ENCODE results near the gene VPS41. TPM values are rescaled to one million over a fixed set of nuclear protein-coding genes. Genes with fewer than 3 reads are reported as not detected.
"Not testable (repeated sequence)": the region's sequence is repeated elsewhere in the genome, so short reads cannot be mapped to it uniquely, and the experiment has no call there.

The VPS41 gene
- total RNA-seq: 47.6 and 56.2 TPM in 2 replicates

- peak; percentile 51 for DNase-seq (ENCODE audit: low read depth)
- Histone ChIP-seq H3K36me3 (ENCODE audit: control insufficient read depth, insufficient read depth, low read length) (no peaks in the 10 kb centered on the region), H3K4me3 (ENCODE audit: low read depth, low read length) (peak within 1 kb of the TSS; percentile 98), H3K27me3 (ENCODE audit: control insufficient read depth, insufficient read depth, low read length) (no peaks in the 10 kb centered on the region)
- no peak for TF ChIP-seq CTCF (IDR thresholded peaks at IDR 0.05; ENCODE audit: insufficient read depth, low read length, poor library complexity, severe bottlenecking)
Measured at GRCh38 chr7:38908759-38909335, at the start of gene VPS41. VPS41 (minus strand) TSS chr7:38909191; CDS start chr7:38909174, 17 bp downstream.

- no peak for DNase-seq (ENCODE audit: low read depth)
- Histone ChIP-seq H3K36me3 (ENCODE audit: control insufficient read depth, insufficient read depth, low read length) (no peaks in the 10 kb centered on the region), H3K4me3 (ENCODE audit: low read depth, low read length) (no peak overlapping the region), H3K27me3 (ENCODE audit: control insufficient read depth, insufficient read depth, low read length) (no peaks in the 10 kb centered on the region)
- no peak for TF ChIP-seq CTCF (IDR thresholded peaks at IDR 0.05; ENCODE audit: insufficient read depth, low read length, poor library complexity, severe bottlenecking)
Measured at GRCh38 chr7:38955892-38956291, 46.9 kb upstream of the VPS41 start.

- Histone ChIP-seq H3K36me3 (ENCODE audit: control insufficient read depth, insufficient read depth, low read length) (no peaks in the 10 kb centered on the region), H3K4me3 (ENCODE audit: low read depth, low read length) (no peak overlapping the region), H3K27me3 (ENCODE audit: control insufficient read depth, insufficient read depth, low read length) (no peaks in the 10 kb centered on the region)
- no peak for DNase-seq (ENCODE audit: low read depth)
- no peak for TF ChIP-seq CTCF (IDR thresholded peaks at IDR 0.05; ENCODE audit: insufficient read depth, low read length, poor library complexity, severe bottlenecking)
Measured at GRCh38 chr7:38953971-38954370, 45.0 kb upstream of the VPS41 start.

DNA sequence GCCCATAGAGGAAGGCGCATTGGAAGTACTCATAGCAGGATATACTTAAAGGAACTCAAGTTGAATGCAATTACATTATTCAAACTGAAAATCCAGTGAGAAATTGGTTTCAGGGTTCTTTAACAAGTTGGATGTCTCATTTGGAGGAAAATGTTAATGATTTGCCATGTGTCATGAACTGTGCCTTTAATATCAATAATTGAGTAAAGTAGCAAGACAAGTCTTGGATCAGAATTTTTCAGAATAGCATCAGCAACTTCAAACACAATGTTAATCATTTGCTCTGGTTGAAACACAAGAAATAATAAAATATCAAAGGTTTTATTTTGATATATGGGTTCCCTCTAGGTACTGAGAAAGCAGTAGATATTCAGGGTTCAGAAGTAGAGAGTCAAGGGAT lies 44.2 kb upstream of the VPS41 start:
- DNase-seq (ENCODE audit: low read depth): no peak

GRCh38 chr7:38951213-38951612 lies 42.2 kb upstream of the VPS41 start:
- H3K4me3 ChIP-seq (ENCODE audit: low read depth, low read length): no peak overlapping the region
- no peaks in the 10 kb centered on the region for H3K36me3 ChIP-seq (ENCODE audit: control insufficient read depth, insufficient read depth, low read length)
- no peaks in the 10 kb centered on the region for H3K27me3 ChIP-seq (ENCODE audit: control insufficient read depth, insufficient read depth, low read length)
- DNase-seq (ENCODE audit: low read depth): no peak
- no peak for TF ChIP-seq CTCF (IDR thresholded peaks at IDR 0.05; ENCODE audit: insufficient read depth, low read length, poor library complexity, severe bottlenecking)

More for the DNA sequence above, 44.2 kb upstream of the VPS41 start:
- Histone ChIP-seq H3K4me3 (ENCODE audit: low read depth, low read length) (no peak overlapping the region), H3K36me3 (ENCODE audit: control insufficient read depth, insufficient read depth, low read length) (no peaks in the 10 kb centered on the region), H3K27me3 (ENCODE audit: control insufficient read depth, insufficient read depth, low read length) (no peaks in the 10 kb centered on the region)
- no peak for TF ChIP-seq CTCF (IDR thresholded peaks at IDR 0.05; ENCODE audit: insufficient read depth, low read length, poor library complexity, severe bottlenecking)

DNA sequence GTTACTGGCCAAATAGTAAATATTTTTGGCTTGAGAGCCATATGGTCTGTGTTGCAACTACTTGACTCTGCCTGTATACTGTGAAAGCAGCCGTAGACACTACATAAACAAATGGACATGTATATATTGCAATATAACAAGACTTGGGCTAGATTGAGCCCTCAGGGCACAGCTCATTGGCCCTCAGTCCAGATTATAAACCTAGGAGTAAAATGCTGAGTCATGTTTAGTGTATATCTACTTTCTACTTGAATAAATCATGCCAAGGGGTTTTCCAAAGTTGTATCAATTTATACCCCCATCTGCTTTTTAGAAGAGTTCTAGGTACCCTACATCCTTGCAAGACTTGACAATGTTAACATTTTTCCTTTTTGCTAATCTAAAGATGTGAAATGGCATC lies 41.3 kb upstream of the VPS41 start:
- Histone ChIP-seq H3K4me3 (ENCODE audit: low read depth, low read length) (no peak overlapping the region), H3K36me3 (ENCODE audit: control insufficient read depth, insufficient read depth, low read length) (no peaks in the 10 kb centered on the region), H3K27me3 (ENCODE audit: control insufficient read depth, insufficient read depth, low read length) (no peaks in the 10 kb centered on the region)
- no peak for DNase-seq (ENCODE audit: low read depth)
- TF ChIP-seq CTCF (IDR thresholded peaks at IDR 0.05; ENCODE audit: insufficient read depth, low read length, poor library complexity, severe bottlenecking): no peak

GRCh38 chr7:38947541-38947940 lies 38.5 kb upstream of the VPS41 start:
- not testable (repeated sequence) for H3K4me3 ChIP-seq (ENCODE audit: low read depth, low read length); H3K27me3 ChIP-seq (ENCODE audit: control insufficient read depth, insufficient read depth, low read length); DNase-seq (ENCODE audit: low read depth); H3K36me3 ChIP-seq (ENCODE audit: control insufficient read depth, insufficient read depth, low read length)
